K562 (cell line): ENCODE results near the gene NFYC. TPM values are rescaled to one million over a fixed set of nuclear protein-coding genes. Genes with fewer than 3 reads are reported as not detected.

ENCODE experiments used
- BRD4 ChIP-seq: fragments of 200-600 bp; sonication (generic); IDR thresholded peaks from 2 replicates; pipeline ENCODE4 v1.6.1; 2017; ENCODE audit warnings: inconsistent platforms
- ESRRB ChIP-seq: fragments of 250-450 bp; sonication (Bioruptor Pico); IDR thresholded peaks from 2 replicates; pipeline ENCODE4 v1.5.0; 2020; ENCODE audit warnings: mild to moderate bottlenecking, moderate library complexity, borderline replicate concordance
- KLF1 ChIP-seq: fragments of 450-650 bp; IDR thresholded peaks from 2 replicates; pipeline ENCODE4 v1.6.1; 2016; ENCODE audit warnings: missing genetic modification characterization, missing compliant biosample characterization
- L3MBTL2 ChIP-seq: fragments of 450-650 bp; IDR thresholded peaks from 2 replicates; pipeline ENCODE4 v1.6.1; 2016; ENCODE audit warnings: mild to moderate bottlenecking, moderate library complexity
- NFIX ChIP-seq: fragments of 250-450 bp; sonication (Bioruptor Pico); IDR thresholded peaks from 2 replicates; pipeline ENCODE4 v1.4.0; 2020; ENCODE audit warnings: low read depth, mild to moderate bottlenecking, moderate library complexity
- NR2C1 ChIP-seq, 2 experiments: fragments of 450-650 bp; IDR thresholded peaks; 2 replicates each; pipeline ENCODE4 v1.6.1; 2017; ENCODE audit warnings: mild to moderate bottlenecking in 2 of 2, antibody characterized with exemption in 1 of 2, inconsistent platforms in 1 of 2, missing compliant biosample characterization in 1 of 2, missing genetic modification characterization in 1 of 2
- SIN3A ChIP-seq, 2 experiments: fragments of 150-350 bp in 1 of 2; IDR thresholded peaks; 2 replicates each; pipeline ENCODE4 v1.6.1; 2011 to 2016; ENCODE audit warnings: borderline replicate concordance in 2 of 2, low read depth in 2 of 2, low read length in 2 of 2, mild to moderate bottlenecking in 2 of 2, moderate library complexity in 2 of 2; ENCODE audit not compliant: control insufficient read depth in 1 of 2
- TAF7 ChIP-seq: fragments of 450-650 bp; IDR thresholded peaks from 2 replicates; pipeline ENCODE4 v1.6.1; 2016; ENCODE audit warnings: missing genetic modification characterization, missing compliant biosample characterization
- ZEB2 ChIP-seq: fragments of 450-650 bp; IDR thresholded peaks from 2 replicates; pipeline ENCODE4 v1.6.1; 2016
- ZFPM2 ChIP-seq: fragments of 250-450 bp; sonication (Bioruptor Pico); IDR thresholded peaks from 2 replicates; pipeline ENCODE4 v1.5.1; 2022; ENCODE audit warnings: mild to moderate bottlenecking
- ZNF436 ChIP-seq: fragments of 250-450, 450-650 bp; sonication (Bioruptor Pico); formaldehyde crosslinking; IDR thresholded peaks from 2 replicates; pipeline ENCODE4 v1.7.0; 2020; ENCODE audit warnings: mild to moderate bottlenecking
- ZNF57 ChIP-seq: fragments of 450-650 bp; formaldehyde crosslinking; IDR thresholded peaks from 2 replicates; pipeline ENCODE4 v1.4.0; 2020; ENCODE audit warnings: mild to moderate bottlenecking, moderate library complexity
- ZNF77 ChIP-seq: fragments of 250-450 bp; sonication (Bioruptor Pico); IDR thresholded peaks from 2 replicates; pipeline ENCODE4 v1.5.0; 2020
- polyA plus RNA-seq, 8 experiments: library from polyadenylated mRNA; depleted of rRNA in 4 of 8; stranded (reverse) in 5 of 8; unstranded in 3 of 8; fragments of >200 nt; fragmentation: Nextera tagmentation in 2 of 8; fragmentation: Illumina TruSeq in 1 of 8; extraction: Ambion mirVana in 2 of 8; extraction: Trizol in 1 of 8; gene quantifications; 2 replicates each; pipeline versions ENCODE4 v1.2.1 to v1.2.3, GENCODE V29; 2011 to 2014; ENCODE audit warnings: inconsistent platforms in 1 of 8, missing spikeins in 1 of 8
- total RNA-seq, 7 experiments: library from RNA; depleted of rRNA in 6 of 7; stranded (reverse); fragments of >200 nt in 6 of 7; fragmentation: Illumina TruSeq in 2 of 7; extraction: Trizol in 2 of 7; gene quantifications; 2 replicates each; pipeline versions ENCODE4 v1.2.1 to v1.2.3, GENCODE V29; 2011 to 2021; ENCODE audit warnings: low replicate concordance in 1 of 7
- TF ChIP-seq, protein P1 (sequence below): sonication (generic); formaldehyde crosslinking; IDR thresholded peaks from 2 replicates; pipeline ENCODE4 v1.8.1; 2023; ENCODE audit warnings: missing genetic modification reagents, mild to moderate bottlenecking, borderline replicate concordance
- TF ChIP-seq, protein P2 (sequence below), 2 experiments: fragments of 450-650 bp; IDR thresholded peaks; 2 replicates each; pipeline ENCODE4 v1.6.1; 2016
- TF ChIP-seq, protein P3 (sequence below): fragments of 250-450 bp; sonication (Bioruptor Pico); IDR thresholded peaks from 2 replicates; pipeline ENCODE4 v1.5.0; 2021
- TF ChIP-seq, protein P4 (sequence below): sonication (generic); formaldehyde crosslinking; IDR thresholded peaks from 2 replicates; pipeline ENCODE4 v1.5.0; 2020; ENCODE audit warnings: missing genetic modification reagents

Gene NFYC
- total and polyA plus RNA-seq, 9 of the 15 experiments (the other 6 are each of a cell fraction or from before 2014, with no cell fraction given) = 4.8 to 59.8 (median 41.1) TPM

DNA sequence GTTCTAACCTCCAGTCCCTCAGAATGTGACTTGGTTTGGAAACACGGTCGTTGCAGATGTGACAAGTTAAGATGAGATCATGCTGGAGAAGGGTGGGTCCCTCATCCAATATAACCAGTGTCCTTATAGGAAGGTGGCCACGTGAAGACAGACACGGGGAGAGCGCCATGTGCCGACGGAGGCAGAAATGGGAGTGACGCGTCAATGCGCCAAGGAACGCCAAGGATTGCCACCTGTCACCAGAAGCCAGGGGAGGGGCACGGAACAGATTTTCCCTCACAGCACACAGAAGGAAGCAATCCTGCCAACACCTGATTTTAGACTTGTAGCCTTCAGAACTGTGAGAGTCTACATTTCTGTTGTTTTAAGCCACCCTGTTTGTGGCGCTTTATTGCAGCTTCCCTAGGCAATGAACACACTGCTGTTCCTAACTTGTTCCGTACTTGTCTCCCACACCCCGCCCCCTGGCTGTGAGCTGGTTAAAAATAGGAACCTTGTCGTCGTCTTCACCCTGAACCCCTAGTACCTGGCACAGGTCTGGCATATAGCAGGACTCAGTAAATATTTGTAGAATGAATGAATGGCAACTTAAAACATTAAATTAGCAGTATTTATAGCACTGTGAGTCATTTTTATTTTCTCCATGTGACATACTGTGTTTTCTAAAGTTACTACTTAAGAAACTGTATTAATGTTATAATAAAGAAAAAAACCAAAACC is 40.2 kb upstream of the NFYC start (continued):
- TF ChIP-seq, protein P1, sequence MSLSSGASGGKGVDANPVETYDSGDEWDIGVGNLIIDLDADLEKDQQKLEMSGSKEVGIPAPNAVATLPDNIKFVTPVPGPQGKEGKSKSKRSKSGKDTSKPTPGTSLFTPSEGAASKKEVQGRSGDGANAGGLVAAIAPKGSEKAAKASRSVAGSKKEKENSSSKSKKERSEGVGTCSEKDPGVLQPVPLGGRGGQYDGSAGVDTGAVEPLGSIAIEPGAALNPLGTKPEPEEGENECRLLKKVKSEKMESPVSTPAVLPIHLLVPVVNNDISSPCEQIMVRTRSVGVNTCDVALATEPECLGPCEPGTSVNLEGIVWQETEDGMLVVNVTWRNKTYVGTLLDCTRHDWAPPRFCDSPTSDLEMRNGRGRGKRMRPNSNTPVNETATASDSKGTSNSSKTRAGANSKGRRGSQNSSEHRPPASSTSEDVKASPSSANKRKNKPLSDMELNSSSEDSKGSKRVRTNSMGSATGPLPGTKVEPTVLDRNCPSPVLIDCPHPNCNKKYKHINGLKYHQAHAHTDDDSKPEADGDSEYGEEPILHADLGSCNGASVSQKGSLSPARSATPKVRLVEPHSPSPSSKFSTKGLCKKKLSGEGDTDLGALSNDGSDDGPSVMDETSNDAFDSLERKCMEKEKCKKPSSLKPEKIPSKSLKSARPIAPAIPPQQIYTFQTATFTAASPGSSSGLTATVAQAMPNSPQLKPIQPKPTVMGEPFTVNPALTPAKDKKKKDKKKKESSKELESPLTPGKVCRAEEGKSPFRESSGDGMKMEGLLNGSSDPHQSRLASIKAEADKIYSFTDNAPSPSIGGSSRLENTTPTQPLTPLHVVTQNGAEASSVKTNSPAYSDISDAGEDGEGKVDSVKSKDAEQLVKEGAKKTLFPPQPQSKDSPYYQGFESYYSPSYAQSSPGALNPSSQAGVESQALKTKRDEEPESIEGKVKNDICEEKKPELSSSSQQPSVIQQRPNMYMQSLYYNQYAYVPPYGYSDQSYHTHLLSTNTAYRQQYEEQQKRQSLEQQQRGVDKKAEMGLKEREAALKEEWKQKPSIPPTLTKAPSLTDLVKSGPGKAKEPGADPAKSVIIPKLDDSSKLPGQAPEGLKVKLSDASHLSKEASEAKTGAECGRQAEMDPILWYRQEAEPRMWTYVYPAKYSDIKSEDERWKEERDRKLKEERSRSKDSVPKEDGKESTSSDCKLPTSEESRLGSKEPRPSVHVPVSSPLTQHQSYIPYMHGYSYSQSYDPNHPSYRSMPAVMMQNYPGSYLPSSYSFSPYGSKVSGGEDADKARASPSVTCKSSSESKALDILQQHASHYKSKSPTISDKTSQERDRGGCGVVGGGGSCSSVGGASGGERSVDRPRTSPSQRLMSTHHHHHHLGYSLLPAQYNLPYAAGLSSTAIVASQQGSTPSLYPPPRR (CRISPR knock-in tag) = no peak
- no peak for TF ChIP-seq ESRRB
- TF ChIP-seq ZNF57 = no peak
- TF ChIP-seq NR2C1 (IDR thresholded peaks at IDR 0.05) = no peak
- TF ChIP-seq NR2C1 (tag; IDR thresholded peaks at IDR 0.05) = no peak
- TF ChIP-seq ZFPM2 (CRISPR knock-in tag) = no peak
- TF ChIP-seq, protein P2, sequence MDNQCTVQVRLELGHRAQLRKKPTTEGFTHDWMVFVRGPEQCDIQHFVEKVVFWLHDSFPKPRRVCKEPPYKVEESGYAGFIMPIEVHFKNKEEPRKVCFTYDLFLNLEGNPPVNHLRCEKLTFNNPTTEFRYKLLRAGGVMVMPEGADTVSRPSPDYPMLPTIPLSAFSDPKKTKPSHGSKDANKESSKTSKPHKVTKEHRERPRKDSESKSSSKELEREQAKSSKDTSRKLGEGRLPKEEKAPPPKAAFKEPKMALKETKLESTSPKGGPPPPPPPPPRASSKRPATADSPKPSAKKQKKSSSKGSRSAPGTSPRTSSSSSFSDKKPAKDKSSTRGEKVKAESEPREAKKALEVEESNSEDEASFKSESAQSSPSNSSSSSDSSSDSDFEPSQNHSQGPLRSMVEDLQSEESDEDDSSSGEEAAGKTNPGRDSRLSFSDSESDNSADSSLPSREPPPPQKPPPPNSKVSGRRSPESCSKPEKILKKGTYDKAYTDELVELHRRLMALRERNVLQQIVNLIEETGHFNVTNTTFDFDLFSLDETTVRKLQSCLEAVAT (IDR thresholded peaks at IDR 0.05) = no peak
- TF ChIP-seq KLF1 = no peak
- TF ChIP-seq, protein P3, sequence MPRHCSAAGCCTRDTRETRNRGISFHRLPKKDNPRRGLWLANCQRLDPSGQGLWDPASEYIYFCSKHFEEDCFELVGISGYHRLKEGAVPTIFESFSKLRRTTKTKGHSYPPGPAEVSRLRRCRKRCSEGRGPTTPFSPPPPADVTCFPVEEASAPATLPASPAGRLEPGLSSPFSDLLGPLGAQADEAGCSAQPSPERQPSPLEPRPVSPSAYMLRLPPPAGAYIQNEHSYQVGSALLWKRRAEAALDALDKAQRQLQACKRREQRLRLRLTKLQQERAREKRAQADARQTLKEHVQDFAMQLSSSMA (CRISPR knock-in tag) = no peak
- TF ChIP-seq ZNF436 (CRISPR knock-in tag) = no peak
- TF ChIP-seq, protein P4, sequence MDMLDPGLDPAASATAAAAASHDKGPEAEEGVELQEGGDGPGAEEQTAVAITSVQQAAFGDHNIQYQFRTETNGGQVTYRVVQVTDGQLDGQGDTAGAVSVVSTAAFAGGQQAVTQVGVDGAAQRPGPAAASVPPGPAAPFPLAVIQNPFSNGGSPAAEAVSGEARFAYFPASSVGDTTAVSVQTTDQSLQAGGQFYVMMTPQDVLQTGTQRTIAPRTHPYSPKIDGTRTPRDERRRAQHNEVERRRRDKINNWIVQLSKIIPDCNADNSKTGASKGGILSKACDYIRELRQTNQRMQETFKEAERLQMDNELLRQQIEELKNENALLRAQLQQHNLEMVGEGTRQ (CRISPR knock-in tag) = peak; percentile 40
- TF ChIP-seq SIN3A (IDR thresholded peaks at IDR 0.05; ENCODE audit: borderline replicate concordance in 2 of 2, control insufficient read depth in 1 of 2, low read depth in 2 of 2, low read length in 2 of 2) = no peak
- TF ChIP-seq ZEB2 = no peak
- no peak for TF ChIP-seq TAF7 (tag)
- no peak for TF ChIP-seq BRD4
- TF ChIP-seq NFIX (CRISPR knock-in tag) = no peak
- no peak for TF ChIP-seq ZNF77 (CRISPR knock-in tag)
- peak; percentile 54 for TF ChIP-seq L3MBTL2
